WI38 (cell line): ENCODE results near the gene BICRA.

Source experiments
- H3K4me3 ChIP-seq: 2 replicates; pipeline ENCODE4 v1.5.1; 2011; ENCODE audit warnings: low read depth, mild to moderate bottlenecking, control low read depth, low read length
- TF ChIP-seq, protein P1 (sequence below): IDR thresholded peaks from 2 replicates; pipeline ENCODE4 v1.5.1; 2012; ENCODE audit warnings: low read depth, mild to moderate bottlenecking, control low read depth, low read length

Gene BICRA

DNA sequence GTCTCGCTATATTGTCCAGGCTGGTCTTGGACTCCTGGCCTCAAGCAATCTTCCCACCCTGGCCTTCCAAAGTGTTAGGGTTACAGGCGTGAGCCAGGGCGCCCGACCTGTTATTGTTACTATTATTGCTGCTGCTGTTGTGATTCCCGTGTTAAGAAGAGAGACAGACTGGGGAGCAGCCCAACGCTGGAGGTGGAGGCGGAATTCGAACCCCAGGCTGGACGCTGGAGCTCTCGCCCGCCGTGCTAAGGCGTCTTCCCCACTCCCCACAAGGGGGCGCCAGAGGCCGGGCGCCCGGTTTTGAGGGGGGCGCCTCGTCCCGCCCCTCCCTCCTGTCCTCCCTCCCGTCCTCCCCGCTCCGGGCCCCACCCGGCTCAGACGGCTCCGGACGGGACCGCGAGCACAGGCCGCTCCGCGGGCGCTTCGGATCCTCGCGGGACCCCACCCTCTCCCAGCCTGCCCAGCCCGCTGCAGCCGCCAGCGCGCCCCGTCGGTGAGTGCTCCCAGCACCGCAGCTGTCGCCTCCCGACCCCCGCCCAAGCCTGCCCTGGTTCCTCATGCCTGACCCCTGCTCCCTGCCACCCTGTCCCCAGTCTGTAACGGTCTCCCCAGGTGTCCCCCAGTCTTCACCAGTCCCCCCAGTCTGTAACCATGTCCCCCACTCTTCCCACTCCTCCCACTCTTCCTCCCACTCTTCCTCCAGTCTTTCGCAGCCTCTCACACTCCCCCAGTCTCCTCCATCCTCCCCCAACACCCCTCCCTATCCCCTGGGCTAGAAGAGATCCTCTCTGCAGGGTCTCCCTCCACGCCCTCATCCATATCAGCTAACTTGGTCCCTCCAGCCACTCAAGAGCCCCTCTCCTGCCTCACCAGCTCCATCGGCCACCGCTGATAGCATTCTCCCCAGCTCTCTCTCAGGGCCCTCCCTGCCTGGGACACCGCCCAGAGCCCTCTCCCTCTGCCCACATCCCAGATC lies 104.4 kb downstream of the BICRA start, which contains the start of gene EHD2:
Gene EHD2 (plus strand): TSS at position 377 of the 976 bp plus-strand sequence. CDS start 3,191 bp downstream, outside the sequence.
- TF ChIP-seq, protein P1, sequence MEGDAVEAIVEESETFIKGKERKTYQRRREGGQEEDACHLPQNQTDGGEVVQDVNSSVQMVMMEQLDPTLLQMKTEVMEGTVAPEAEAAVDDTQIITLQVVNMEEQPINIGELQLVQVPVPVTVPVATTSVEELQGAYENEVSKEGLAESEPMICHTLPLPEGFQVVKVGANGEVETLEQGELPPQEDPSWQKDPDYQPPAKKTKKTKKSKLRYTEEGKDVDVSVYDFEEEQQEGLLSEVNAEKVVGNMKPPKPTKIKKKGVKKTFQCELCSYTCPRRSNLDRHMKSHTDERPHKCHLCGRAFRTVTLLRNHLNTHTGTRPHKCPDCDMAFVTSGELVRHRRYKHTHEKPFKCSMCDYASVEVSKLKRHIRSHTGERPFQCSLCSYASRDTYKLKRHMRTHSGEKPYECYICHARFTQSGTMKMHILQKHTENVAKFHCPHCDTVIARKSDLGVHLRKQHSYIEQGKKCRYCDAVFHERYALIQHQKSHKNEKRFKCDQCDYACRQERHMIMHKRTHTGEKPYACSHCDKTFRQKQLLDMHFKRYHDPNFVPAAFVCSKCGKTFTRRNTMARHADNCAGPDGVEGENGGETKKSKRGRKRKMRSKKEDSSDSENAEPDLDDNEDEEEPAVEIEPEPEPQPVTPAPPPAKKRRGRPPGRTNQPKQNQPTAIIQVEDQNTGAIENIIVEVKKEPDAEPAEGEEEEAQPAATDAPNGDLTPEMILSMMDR, result peak; percentile 81
- H3K4me3 ChIP-seq, result peak within 1 kb of the TSS; percentile 91

DNA sequence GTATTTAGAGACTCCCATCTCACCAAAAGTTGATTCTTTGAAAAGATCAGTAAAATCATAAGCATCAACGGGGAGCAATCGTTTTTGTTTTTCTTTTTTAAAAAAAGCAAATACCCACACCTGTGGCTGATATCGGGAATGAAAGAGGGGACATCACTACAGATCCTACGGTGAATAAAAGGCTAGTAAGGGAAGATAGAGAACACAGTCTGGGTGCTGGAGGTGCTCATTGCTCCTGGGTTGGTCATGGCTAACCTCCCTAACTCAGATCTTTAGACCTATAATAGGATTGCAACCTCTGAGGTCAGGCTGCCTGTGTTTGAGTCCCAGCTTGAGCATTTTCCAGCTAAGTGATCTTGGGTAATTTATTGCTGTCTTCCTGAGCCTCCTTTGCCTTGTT lies 105.4 kb downstream of the BICRA start:
- peak overlapping the region; percentile 91 for H3K4me3 ChIP-seq
- TF ChIP-seq, protein P1, result no peak

DNA sequence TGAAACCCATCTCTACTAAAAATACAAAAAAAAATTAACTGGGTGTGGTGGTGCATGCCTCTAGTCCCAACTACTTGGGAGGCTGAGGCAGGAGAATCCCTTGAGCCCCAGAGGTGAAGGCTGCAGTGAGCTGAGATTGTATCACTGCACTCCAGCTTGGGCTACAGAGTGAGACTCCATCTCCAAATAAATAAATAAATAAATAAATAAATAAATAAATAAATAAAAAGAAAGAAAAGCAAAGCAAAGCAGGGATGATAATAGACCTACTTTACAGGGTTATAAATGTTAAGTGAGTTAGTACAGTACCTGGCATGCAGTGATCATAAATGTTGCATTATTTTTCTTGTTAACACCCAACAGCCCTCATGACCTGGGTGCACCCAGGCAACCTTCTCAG lies 105.9 kb downstream of the BICRA start:
- H3K4me3 ChIP-seq, result peak overlapping the region; percentile 91

DNA sequence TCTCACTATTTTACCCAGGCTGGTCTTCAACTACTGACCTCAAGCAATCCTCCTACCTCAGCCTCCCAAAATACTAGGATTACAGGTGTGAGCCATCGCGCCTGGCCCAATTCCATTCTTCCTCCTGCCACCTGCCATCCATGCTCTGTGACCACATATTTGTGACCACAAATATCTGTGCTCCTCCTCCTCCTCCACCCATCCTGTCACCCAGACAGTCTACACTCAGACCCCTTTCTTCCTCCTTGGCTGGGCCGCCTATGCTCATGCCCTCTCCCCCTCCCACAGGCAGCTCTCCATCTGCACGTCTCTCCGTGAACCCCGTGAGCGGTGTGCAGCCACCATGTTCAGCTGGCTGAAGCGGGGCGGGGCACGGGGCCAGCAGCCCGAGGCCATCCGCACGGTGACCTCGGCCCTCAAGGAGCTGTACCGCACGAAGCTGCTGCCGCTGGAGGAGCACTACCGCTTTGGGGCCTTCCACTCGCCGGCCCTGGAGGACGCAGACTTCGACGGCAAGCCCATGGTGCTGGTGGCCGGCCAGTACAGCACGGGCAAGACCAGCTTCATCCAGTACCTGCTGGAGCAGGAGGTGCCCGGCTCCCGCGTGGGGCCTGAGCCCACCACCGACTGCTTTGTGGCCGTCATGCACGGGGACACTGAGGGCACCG lies 107.5 kb downstream of the BICRA start:
- H3K4me3 ChIP-seq, result no peak overlapping the region
- TF ChIP-seq, protein P1, result no peak

DNA sequence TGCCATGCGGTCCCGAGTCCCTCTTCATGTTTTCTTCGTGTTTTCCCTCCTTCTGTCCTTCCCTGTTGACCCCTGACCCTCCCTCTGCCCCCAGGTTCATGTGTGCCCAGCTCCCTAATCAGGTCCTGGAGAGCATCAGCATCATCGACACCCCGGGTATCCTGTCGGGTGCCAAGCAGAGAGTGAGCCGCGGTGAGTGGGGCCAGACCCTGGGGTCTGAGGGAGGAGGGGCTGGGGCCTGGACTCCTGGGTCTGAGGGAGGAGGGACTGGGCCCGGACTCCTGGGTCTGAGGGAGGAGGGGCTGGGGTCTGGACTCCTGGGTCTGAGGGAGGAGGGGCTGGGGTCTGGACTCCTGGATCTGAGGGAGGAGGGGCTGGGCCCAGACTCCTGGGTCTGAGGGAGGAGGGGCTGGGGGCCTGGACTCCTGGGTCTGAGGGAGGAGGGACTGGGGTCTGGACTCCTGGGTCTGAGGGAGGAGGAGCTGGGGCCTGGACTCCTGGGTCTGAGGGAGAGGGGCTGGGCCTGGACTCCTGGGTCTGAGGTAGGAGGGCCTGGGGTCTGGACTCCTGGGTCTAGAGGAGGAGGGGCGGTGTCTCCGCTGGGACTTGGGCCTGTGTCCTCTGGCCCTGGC lies 109.6 kb downstream of the BICRA start:
- H3K4me3 ChIP-seq, result peak overlapping the region; percentile 40

DNA sequence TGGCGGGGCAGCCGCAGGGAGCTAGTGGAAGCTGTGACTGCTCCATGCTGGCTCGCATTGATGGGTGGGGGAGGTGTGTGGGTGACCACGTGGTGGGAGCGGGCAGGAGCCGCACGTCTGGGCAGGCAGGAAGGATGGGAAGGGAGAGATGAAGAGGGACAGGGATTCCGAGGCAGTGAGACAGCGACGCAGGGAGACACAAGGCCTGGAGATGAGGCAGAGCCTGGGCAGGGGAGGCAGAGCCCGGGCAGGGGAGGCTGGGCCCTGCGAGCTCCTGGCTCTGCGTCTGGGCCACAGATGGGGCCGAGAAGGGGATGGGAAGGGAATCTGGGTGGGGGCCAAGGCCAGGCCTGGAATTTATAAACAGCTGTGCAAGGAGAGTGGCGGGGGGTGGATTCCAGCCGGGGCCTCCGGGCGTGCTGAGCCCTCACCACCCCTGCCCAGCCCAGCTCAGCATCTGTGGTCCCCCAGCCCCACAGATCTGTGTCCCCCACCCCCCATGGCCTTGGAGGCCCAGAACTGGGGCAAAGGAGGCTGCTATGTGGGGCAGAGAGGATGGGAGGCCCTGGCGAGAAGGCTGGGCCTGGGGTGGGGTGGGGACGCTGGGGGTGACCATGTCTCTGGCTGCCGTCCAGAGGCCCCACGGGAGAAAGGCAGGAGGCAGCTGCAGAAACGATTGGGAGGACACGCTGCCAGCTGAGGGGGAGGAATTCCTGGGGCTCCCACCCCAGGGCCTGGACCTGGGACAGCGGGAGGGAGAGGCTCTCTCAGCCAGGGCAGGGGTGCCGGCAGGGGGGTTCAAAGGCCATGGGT lies 110.3 kb downstream of the BICRA start:
- H3K4me3 ChIP-seq, result peak overlapping the region; percentile 40
- TF ChIP-seq, protein P1, result no peak

DNA sequence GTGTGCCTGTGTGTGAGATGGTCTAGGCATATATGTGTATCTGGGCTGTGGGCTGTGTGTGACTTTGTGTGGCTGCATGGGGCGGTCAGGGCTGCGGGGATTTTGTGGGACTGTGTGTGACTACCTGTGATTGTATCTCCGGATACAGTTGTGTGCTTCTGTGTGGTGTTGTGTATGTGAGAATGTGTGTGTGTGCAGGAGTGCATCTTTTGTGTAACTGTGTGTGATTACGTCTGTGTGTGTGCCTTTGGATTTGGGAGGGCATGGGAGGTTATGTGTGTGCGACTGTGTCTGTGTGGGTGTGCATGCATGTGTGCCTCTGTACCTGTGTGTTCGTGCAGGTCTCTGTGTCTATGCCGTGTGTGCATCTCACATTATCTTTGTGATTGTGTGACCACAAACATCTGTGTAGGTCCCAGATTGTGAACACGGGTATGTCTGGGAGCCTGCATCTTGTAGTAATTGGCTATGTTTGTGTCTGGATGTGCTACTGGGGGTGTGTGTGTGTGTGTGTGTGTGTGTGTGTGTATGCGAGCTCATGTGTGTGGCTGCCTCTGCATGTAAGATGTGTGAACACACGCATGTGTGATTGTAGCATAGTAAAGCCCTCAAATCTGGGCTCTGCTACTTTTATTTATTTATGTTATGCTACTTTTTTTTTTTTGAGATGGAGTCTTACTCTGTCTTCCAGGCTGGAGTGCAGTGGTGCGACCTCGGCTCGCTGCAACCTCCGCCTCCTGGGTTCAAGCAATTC lies 111.9 kb downstream of the BICRA start:
- no peak overlapping the region for H3K4me3 ChIP-seq
- TF ChIP-seq, protein P1, result no peak
